Neuronal stem cell (in vitro differentiated cells): ENCODE results near the gene MAP6.
A peak's percentile ranks its signal among the peaks of the same experiment; 100 is the strongest.

Experiments used
- DNase-seq: peaks from one replicate; pipeline ENCODE4 v3.0.0-alpha.2; 2013; ENCODE audit warnings: low spot score
- H2AFZ ChIP-seq: one replicate; pipeline ENCODE4 v1.6.1; 2013; ENCODE audit warnings: mild to moderate bottlenecking, low read length, inconsistent platforms
- H2AK5ac ChIP-seq: 2 replicates; pipeline ENCODE4 v1.6.1; 2013; ENCODE audit warnings: low read depth, mild to moderate bottlenecking, inconsistent platforms, low read length, moderate library complexity, mixed read lengths
- H2BK120ac ChIP-seq: 2 replicates; pipeline ENCODE4 v1.6.1; 2013; ENCODE audit warnings: low read depth, mild to moderate bottlenecking, inconsistent platforms, low read length, moderate library complexity, mixed read lengths
- H2BK12ac ChIP-seq: one replicate; pipeline ENCODE4 v1.6.1; 2013; ENCODE audit warnings: low read length, inconsistent platforms
- H2BK15ac ChIP-seq: 2 replicates; pipeline ENCODE4 v1.6.1; 2013; ENCODE audit warnings: mild to moderate bottlenecking, low read length, inconsistent platforms, mixed read lengths
- H2BK5ac ChIP-seq: one replicate; pipeline ENCODE4 v1.6.1; 2013; ENCODE audit warnings: inconsistent platforms, mild to moderate bottlenecking, low read length, moderate library complexity
- H3K14ac ChIP-seq: one replicate; pipeline ENCODE4 v1.6.1; 2013; ENCODE audit warnings: low read length, inconsistent platforms
- H3K18ac ChIP-seq: 2 replicates; pipeline ENCODE4 v1.6.1; 2013; ENCODE audit warnings: low read length, inconsistent platforms
- H3K23ac ChIP-seq: 2 replicates; pipeline ENCODE4 v1.6.1; 2013; ENCODE audit warnings: low read depth, mild to moderate bottlenecking, mixed read lengths, low read length, inconsistent platforms; ENCODE audit not compliant: poor library complexity
- H3K27ac ChIP-seq: replicated peaks from 3 replicates; pipeline ENCODE4 v1.5.1; 2013; ENCODE audit warnings: low read length, inconsistent platforms
- H3K27me3 ChIP-seq, 3 experiments: 2 replicates each; pipeline ENCODE4 v1.6.1; 2013; ENCODE audit warnings: low read length in 3 of 3, mild to moderate bottlenecking in 2 of 3, inconsistent platforms in 1 of 3, low read depth in 1 of 3, mixed read lengths in 1 of 3, moderate library complexity in 1 of 3; ENCODE audit not compliant: control insufficient read depth in 3 of 3, insufficient read depth in 3 of 3
- H3K36me3 ChIP-seq, 2 donors: replicated peaks in 1 of 2; 2 replicates each; pipeline ENCODE4 v1.6.1; 2013; ENCODE audit warnings: low read length in 2 of 2; ENCODE audit not compliant: control insufficient read depth in 2 of 2, insufficient read depth in 2 of 2
- H3K4ac ChIP-seq: 2 replicates; pipeline ENCODE4 v1.6.1; 2013; ENCODE audit warnings: inconsistent platforms, mild to moderate bottlenecking, low read length, moderate library complexity
- H3K4me1 ChIP-seq, 2 donors: 1 replicate in 1 of 2; 2 replicates in 1 of 2; pipeline ENCODE4 v1.6.1; 2013; ENCODE audit warnings: low read length in 2 of 2, low read depth in 1 of 2; ENCODE audit not compliant: control insufficient read depth in 2 of 2, insufficient read depth in 1 of 2
- H3K4me2 ChIP-seq: one replicate; pipeline ENCODE4 v1.6.1; 2013; ENCODE audit warnings: mild to moderate bottlenecking, low read length, inconsistent platforms; ENCODE audit not compliant: insufficient read depth, poor library complexity, severe bottlenecking
- H3K4me3 ChIP-seq, 2 donors: 2 replicates each; pipeline ENCODE4 v1.5.1; 2013; ENCODE audit warnings: low read length in 2 of 2, mild to moderate bottlenecking in 2 of 2, inconsistent platforms in 1 of 2, moderate library complexity in 1 of 2
- H3K79me1 ChIP-seq: one replicate; pipeline ENCODE4 v1.6.1; 2013; ENCODE audit warnings: low read depth, mild to moderate bottlenecking, inconsistent platforms, low read length, moderate library complexity
- H3K9ac ChIP-seq: one replicate; pipeline ENCODE4 v1.6.1; 2013; ENCODE audit warnings: mild to moderate bottlenecking, low read depth, low read length, inconsistent platforms; ENCODE audit not compliant: poor library complexity
- H3K9me3 ChIP-seq, 2 donors: replicated peaks in 1 of 2; 2 replicates each; pipeline versions ENCODE3 to v1.6.1; 2013; ENCODE audit warnings: low read length in 2 of 2, mild to moderate bottlenecking in 2 of 2, inconsistent platforms in 1 of 2, low read depth in 1 of 2, mixed read lengths in 1 of 2, moderate library complexity in 1 of 2; ENCODE audit not compliant: control insufficient read depth in 2 of 2, insufficient read depth in 1 of 2
- H4K8ac ChIP-seq: one replicate; pipeline ENCODE4 v1.6.1; 2013; ENCODE audit warnings: low read depth, mild to moderate bottlenecking, inconsistent platforms, low read length, moderate library complexity
- H4K91ac ChIP-seq: one replicate; pipeline ENCODE4 v1.6.1; 2013; ENCODE audit warnings: low read length, low read depth, mild to moderate bottlenecking, inconsistent platforms; ENCODE audit not compliant: poor library complexity
- WGBS, 2 donors: extraction: QIAGEN DNeasy Blood & Tissue Kit; methylation state at CpG; one replicate each; pipeline ENCODE4 v1.1.7; 2013; ENCODE audit warnings: missing lambda C conversion rate in 2 of 2, mixed read lengths in 1 of 2; ENCODE audit not compliant: insufficient read length in 2 of 2, insufficient replicate concordance in 1 of 2; ENCODE audit errors: extremely low coverage in 2 of 2; 5-methylcytosine and 5-hydroxymethylcytosine counted together

MAP6 gene

GRCh38 chr11:75572744-75573143, 96.1 kb downstream of the MAP6 start:
- H3K4me3 ChIP-seq: no peak overlapping the region
- H2BK15ac ChIP-seq: no peak overlapping the region
- H3K79me1 ChIP-seq: peaks cover 3% of the 10 kb centered on the region
- no peak overlapping the region for H3K4me2 ChIP-seq
- no peak overlapping the region for H2AK5ac ChIP-seq
- H2BK12ac ChIP-seq: no peak overlapping the region
- H3K23ac ChIP-seq: no peak overlapping the region
- no peak overlapping the region for H2BK120ac ChIP-seq
- H2BK5ac ChIP-seq: no peak overlapping the region
- no peak overlapping the region for H2AFZ ChIP-seq
- no CpG with 5 or more reads among the region's 8 CpGs for WGBS, 2 donors
- H3K4me1 ChIP-seq: peaks cover 2 to 3% of the 10 kb centered on the region in 2 donors
- H3K4ac ChIP-seq: no peak overlapping the region
- no peak overlapping the region for H4K91ac ChIP-seq
- no peaks in the 10 kb centered on the region for H3K9me3 ChIP-seq
- H3K14ac ChIP-seq: no peak overlapping the region
- no peak overlapping the region for H4K8ac ChIP-seq
- DNase-seq: no peak
- no peak overlapping the region for H3K27ac ChIP-seq
- no peaks in the 10 kb centered on the region for H3K27me3 ChIP-seq
- peaks cover 58 to 77% of the 10 kb centered on the region in 2 donors for H3K36me3 ChIP-seq
- no peak overlapping the region for H3K9ac ChIP-seq
- H3K18ac ChIP-seq: no peak overlapping the region

GRCh38 chr11:75571625-75572024, 97.2 kb downstream of the MAP6 start:
- no peak overlapping the region for H3K4me2 ChIP-seq
- H3K4ac ChIP-seq: no peak overlapping the region
- H3K27me3 ChIP-seq: no peaks in the 10 kb centered on the region
- no peak overlapping the region for H3K9ac ChIP-seq
- H2BK120ac ChIP-seq: no peak overlapping the region
- no peak overlapping the region for H3K23ac ChIP-seq
- no CpG with 5 or more reads among the region's 14 CpGs for WGBS, 2 donors
- no peak overlapping the region for H2BK5ac ChIP-seq
- H3K18ac ChIP-seq: no peak overlapping the region
- H2AFZ ChIP-seq: no peak overlapping the region
- peaks cover 3% of the 10 kb centered on the region for H3K79me1 ChIP-seq
- peaks cover 66 to 88% of the 10 kb centered on the region in 2 donors for H3K36me3 ChIP-seq
- no peak overlapping the region for H3K14ac ChIP-seq
- no peak overlapping the region for H2AK5ac ChIP-seq
- H3K9me3 ChIP-seq: no peaks in the 10 kb centered on the region
- peaks cover 2 to 3% of the 10 kb centered on the region in 2 donors for H3K4me1 ChIP-seq
- H4K91ac ChIP-seq: no peak overlapping the region
- DNase-seq: no peak
- no peak overlapping the region for H2BK15ac ChIP-seq
- H4K8ac ChIP-seq: no peak overlapping the region
- no peak overlapping the region for H3K27ac ChIP-seq
- no peak overlapping the region for H3K4me3 ChIP-seq
- no peak overlapping the region for H2BK12ac ChIP-seq

- no peak overlapping the region for H3K14ac ChIP-seq
- H3K4me2 ChIP-seq: no peak overlapping the region
- H3K9me3 ChIP-seq: no peaks in the 10 kb centered on the region
- H2BK120ac ChIP-seq: no peak overlapping the region
- H3K9ac ChIP-seq: no peak overlapping the region
- no peak overlapping the region for H4K91ac ChIP-seq
- no peak overlapping the region for H3K27ac ChIP-seq
- no peak overlapping the region for H3K4me3 ChIP-seq
- H2BK15ac ChIP-seq: no peak overlapping the region
- H3K79me1 ChIP-seq: peaks cover 10% of the 10 kb centered on the region
- DNase-seq: no peak
- H3K4ac ChIP-seq: no peak overlapping the region
- no peak overlapping the region for H2BK12ac ChIP-seq
- no CpG with 5 or more reads among the region's 9 CpGs for WGBS, 2 donors
- H3K27me3 ChIP-seq: no peaks in the 10 kb centered on the region
- H3K36me3 ChIP-seq: peaks cover 74 to 98% of the 10 kb centered on the region in 2 donors
- H4K8ac ChIP-seq: no peak overlapping the region
- H2BK5ac ChIP-seq: no peak overlapping the region
- H3K23ac ChIP-seq: no peak overlapping the region
- no peak overlapping the region for H2AK5ac ChIP-seq
- no peak overlapping the region for H2AFZ ChIP-seq
- H3K18ac ChIP-seq: no peak overlapping the region
- H3K4me1 ChIP-seq: peaks cover 4 to 7% of the 10 kb centered on the region in 2 donors
Measured at GRCh38 chr11:75570559-75571139, 98.2 kb downstream of the MAP6 start.

- no peak overlapping the region for H3K14ac ChIP-seq
- no peaks in the 10 kb centered on the region for H3K9me3 ChIP-seq
- H4K91ac ChIP-seq: no peak overlapping the region
- no CpG with 5 or more reads among the region's 14 CpGs for WGBS, 2 donors
- peaks cover 22 to 25% of the 10 kb centered on the region in 2 donors for H3K4me1 ChIP-seq
- no peak overlapping the region for H3K4me3 ChIP-seq
- H2BK120ac ChIP-seq: no peak overlapping the region
- H2AFZ ChIP-seq: no peak overlapping the region
- no peak overlapping the region for H2AK5ac ChIP-seq
- H3K27me3 ChIP-seq: no peaks in the 10 kb centered on the region
- peak overlapping the region; percentile 32 for H3K23ac ChIP-seq
- H3K27ac ChIP-seq: no peak overlapping the region
- H3K36me3 ChIP-seq: peaks cover 66 to 100% of the 10 kb centered on the region in 2 donors
- H3K9ac ChIP-seq: peak overlapping the region; percentile 46
- H3K79me1 ChIP-seq: peaks cover 10% of the 10 kb centered on the region
- no peak overlapping the region for H3K4ac ChIP-seq
- H2BK15ac ChIP-seq: no peak overlapping the region
- H2BK5ac ChIP-seq: no peak overlapping the region
- H3K18ac ChIP-seq: no peak overlapping the region
- H4K8ac ChIP-seq: no peak overlapping the region
- DNase-seq: no peak
- no peak overlapping the region for H2BK12ac ChIP-seq
- H3K4me2 ChIP-seq: no peak overlapping the region
Measured at GRCh38 chr11:75568616-75569219, 100.1 kb downstream of the MAP6 start.
